RWPE2 (cell line): ENCODE results near the gene LGR4.

Source experiments
- ATAC-seq: fragments of 200-7000 bp; cut with Tn5 transposase; 3 replicates; pipeline ENCODE4 v1.9.1; 2021; ENCODE audit warnings: low read depth
- DNase-seq: peaks from one replicate; pipeline ENCODE4 v3.0.0-alpha.2; 2020; ENCODE audit warnings: low spot score
- H3K27ac ChIP-seq: fragments of 450-650 bp; 2 replicates; pipeline ENCODE4 v1.5.1; 2017; ENCODE audit warnings: mild to moderate bottlenecking; ENCODE audit not compliant: poor library complexity, severe bottlenecking
- H3K27me3 ChIP-seq: fragments of 250-450 bp; sonication (Bioruptor Pico); 2 replicates; pipeline ENCODE4 v1.5.1; 2021; ENCODE audit warnings: mild to moderate bottlenecking, moderate library complexity; ENCODE audit not compliant: insufficient read depth, poor library complexity, severe bottlenecking
- H3K36me3 ChIP-seq: fragments of 250-450 bp; sonication (Bioruptor Pico); 2 replicates; pipeline ENCODE4 v1.5.1; 2020; ENCODE audit warnings: low read depth, mild to moderate bottlenecking, moderate library complexity
- H3K4me1 ChIP-seq: fragments of 250-450 bp; sonication (Bioruptor Pico); 2 replicates; pipeline ENCODE4 v1.5.1; 2021; ENCODE audit warnings: mild to moderate bottlenecking, moderate library complexity; ENCODE audit not compliant: insufficient read depth, poor library complexity, severe bottlenecking
- H3K4me3 ChIP-seq: fragments of 250-450 bp; sonication (Bioruptor Pico); 2 replicates; pipeline ENCODE4 v1.5.1; 2021; ENCODE audit warnings: mild to moderate bottlenecking, moderate library complexity; ENCODE audit not compliant: severe bottlenecking
- H3K9me3 ChIP-seq: fragments of 250-450 bp; sonication (Bioruptor Pico); 2 replicates; pipeline ENCODE4 v1.5.1; 2021; ENCODE audit warnings: mild to moderate bottlenecking, moderate library complexity; ENCODE audit not compliant: severe bottlenecking
- CTCF ChIP-seq: fragments of 450-650 bp; IDR thresholded peaks from one replicate; pipeline ENCODE4 v1.5.1; 2017; ENCODE audit warnings: mild to moderate bottlenecking, moderate library complexity; ENCODE audit not compliant: poor library complexity, severe bottlenecking

LGR4 gene

GRCh38 chr11:27397624-27398399 is 74.8 kb downstream of the LGR4 start:
- no peaks in the 10 kb centered on the region; the same call in 1 of the 2 replicates for H3K36me3 ChIP-seq
- no peaks in the 10 kb centered on the region for H3K27me3 ChIP-seq
- DNase-seq (no peak), ATAC-seq (no peak)
- H3K27ac ChIP-seq: no peak overlapping the region
- H3K4me3 ChIP-seq: no peak overlapping the region
- no peaks in the 10 kb centered on the region for H3K9me3 ChIP-seq
- no peak for TF ChIP-seq CTCF
- peaks cover 29% of the 10 kb centered on the region for H3K4me1 ChIP-seq

DNA sequence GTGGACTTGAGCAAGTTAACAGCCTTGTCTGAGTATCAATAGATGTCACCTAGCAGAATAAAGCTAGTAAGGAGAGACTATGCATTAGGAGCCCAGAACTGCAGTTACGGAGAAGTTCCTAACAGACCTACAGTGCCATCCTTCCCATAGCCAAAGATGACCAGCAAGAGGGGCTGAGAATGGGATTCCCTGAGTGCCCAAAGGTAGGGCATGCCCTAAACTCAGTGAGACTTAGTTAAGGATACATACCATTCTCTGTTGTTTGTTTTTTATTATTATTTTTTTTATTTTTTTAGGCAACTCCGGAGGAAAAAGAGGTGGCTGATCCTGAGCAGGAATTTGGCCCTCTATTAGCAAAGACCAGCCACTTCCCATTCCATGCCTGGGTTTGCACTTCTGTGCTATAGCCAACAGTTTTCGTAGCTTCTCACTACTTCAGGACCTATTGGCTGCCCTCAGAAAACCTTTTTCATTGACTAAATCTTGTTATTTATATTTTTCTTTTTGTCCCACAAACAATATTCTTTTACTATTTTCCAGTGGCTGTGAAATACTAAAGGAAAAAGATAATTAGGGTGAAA is 76.2 kb downstream of the LGR4 start:
- Histone ChIP-seq H3K4me3 (no peak overlapping the region), H3K4me1 (peaks cover 30% of the 10 kb centered on the region), H3K9me3 (no peaks in the 10 kb centered on the region), H3K27ac (no peak overlapping the region), H3K27me3 (no peaks in the 10 kb centered on the region), H3K36me3 (no peaks in the 10 kb centered on the region; the same call in 1 of the 2 replicates)
- ATAC-seq (no peak), DNase-seq (no peak)
- no peak for TF ChIP-seq CTCF

GRCh38 chr11:27395556-27396258 is 76.9 kb downstream of the LGR4 start:
- ATAC-seq (peak; percentile 52), DNase-seq (no peak)
- no peak for TF ChIP-seq CTCF
- Histone ChIP-seq H3K27me3 (no peaks in the 10 kb centered on the region), H3K4me3 (no peak overlapping the region), H3K27ac (no peak overlapping the region), H3K4me1 (peaks cover 29% of the 10 kb centered on the region), H3K9me3 (no peaks in the 10 kb centered on the region), H3K36me3 (no peaks in the 10 kb centered on the region; the same call in 1 of the 2 replicates)

- ATAC-seq: no peak
Observed at GRCh38 chr11:27394781-27395228, 77.8 kb downstream of the LGR4 start.

More at GRCh38 chr11:27394781-27395228, 77.8 kb downstream of the LGR4 start:
- no peak for DNase-seq
- peaks cover 29% of the 10 kb centered on the region for H3K4me1 ChIP-seq
- no peak overlapping the region for H3K4me3 ChIP-seq
- no peaks in the 10 kb centered on the region for H3K9me3 ChIP-seq
- no peaks in the 10 kb centered on the region for H3K27me3 ChIP-seq
- TF ChIP-seq CTCF: no peak
- no peaks in the 10 kb centered on the region; the same call in 1 of the 2 replicates for H3K36me3 ChIP-seq
- no peak overlapping the region for H3K27ac ChIP-seq
